ENCODE data around the gene UBN2.
"Not testable (repeated sequence)": the region's sequence is repeated elsewhere in the genome, so short reads cannot be mapped to it uniquely, and the experiment has no call there.

Gene UBN2

DNA sequence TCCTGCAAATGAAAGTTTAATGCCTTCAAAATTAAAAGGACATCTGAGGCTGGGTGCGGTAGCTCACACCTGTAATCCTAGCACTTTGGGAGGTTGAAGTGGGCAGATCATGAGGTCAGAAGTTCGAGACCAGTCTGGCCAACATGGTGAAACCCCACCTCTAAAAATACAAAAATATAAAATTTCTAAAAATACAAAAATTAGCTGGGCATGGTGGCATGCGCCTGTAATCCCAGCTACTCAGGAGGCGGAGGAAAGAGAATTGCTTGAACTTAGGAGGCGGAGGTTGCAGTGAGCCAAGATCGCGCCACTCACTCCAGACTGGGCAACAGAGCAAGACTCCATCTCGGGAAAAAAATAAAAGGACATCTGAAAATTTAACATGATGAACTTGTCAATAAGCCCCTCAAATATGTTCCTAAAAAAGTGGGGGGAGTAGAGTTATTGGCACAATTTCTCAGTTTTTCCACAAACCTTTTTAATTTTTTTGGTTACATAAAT, 4.0 kb upstream of the UBN2 start:
- DNase-seq (ENCODE audit: low spot score): not testable (repeated sequence)

GRCh38 chr7:139230023-139230422, 1.0 kb upstream of the UBN2 start:
- DNase-seq (ENCODE audit: low spot score): peak; percentile 24
- TF ChIP-seq CTCF (IDR thresholded peaks at IDR 0.05; ENCODE audit: extremely low read depth, missing control alignments): no peak

- no peak for TF ChIP-seq CTCF (IDR thresholded peaks at IDR 0.05; ENCODE audit: extremely low read depth, missing control alignments)
- DNase-seq (ENCODE audit: low spot score): no peak
Measured at GRCh38 chr7:139230484-139230773, 608 bp upstream of the UBN2 start.

DNA sequence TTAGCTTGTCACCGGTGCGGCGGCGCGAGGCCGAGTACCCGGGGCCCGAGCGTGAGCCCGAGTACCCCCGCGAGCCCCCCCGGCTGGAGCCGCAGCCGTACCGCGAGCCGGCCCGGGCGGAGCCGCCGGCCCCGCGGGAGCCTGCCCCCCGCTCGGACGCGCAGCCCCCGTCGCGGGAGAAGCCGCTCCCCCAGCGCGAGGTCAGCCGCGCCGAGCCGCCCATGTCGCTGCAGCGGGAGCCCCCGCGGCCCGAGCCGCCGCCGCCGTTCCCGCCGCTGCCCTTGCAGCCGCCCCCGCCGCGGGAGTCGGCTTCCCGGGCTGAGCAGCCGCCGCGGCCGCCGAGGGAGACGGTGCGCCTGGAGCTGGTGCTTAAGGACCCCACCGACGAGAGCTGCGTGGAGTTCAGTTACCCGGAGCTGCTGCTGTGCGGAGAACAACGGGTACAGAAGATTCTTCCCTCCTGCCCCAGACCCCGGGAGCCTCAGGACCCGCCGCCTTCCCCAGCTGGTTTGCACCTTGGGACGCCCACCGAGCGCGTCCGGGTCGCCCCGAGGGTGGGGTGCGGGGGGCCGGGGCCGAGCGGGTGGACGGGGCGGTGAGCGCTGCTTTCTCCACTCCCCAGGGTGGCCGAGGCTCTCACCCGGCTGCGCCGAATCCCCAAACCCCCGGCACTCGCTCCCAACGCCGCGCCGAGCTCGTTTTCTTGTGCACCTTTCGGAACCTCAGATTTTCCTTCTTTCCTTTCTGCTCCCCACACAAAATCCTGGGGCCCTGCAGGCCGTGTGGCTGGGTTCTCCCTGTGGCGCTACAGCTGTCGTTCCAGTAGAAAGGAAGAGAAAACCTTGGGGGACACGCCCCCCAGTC, 708 bp downstream of the UBN2 start:
- DNase-seq (ENCODE audit: low spot score): peak; percentile 75

DNA sequence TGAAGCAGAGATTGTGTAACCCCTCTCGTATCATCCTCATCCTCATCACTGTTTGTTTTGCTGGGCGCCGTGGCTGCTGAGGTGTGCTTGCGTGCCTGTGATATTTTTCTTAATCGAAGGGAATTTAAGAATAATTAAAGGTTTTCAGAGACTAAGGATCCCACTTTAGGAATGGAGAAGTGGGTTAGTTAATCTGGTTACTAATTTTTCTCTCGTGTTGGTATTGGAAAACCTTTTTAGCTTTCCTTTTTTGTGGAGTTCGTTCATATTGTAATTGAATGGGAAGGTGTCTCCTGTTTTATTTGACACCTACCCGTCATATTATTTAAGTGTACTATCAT, 1.3 kb downstream of the UBN2 start:
- DNase-seq (ENCODE audit: low spot score): no peak
- no peak for TF ChIP-seq CTCF (IDR thresholded peaks at IDR 0.05; ENCODE audit: extremely low read depth, missing control alignments)

More for the DNA sequence above, 708 bp downstream of the UBN2 start:
- no peak for TF ChIP-seq CTCF (IDR thresholded peaks at IDR 0.05; ENCODE audit: extremely low read depth, missing control alignments)

DNA sequence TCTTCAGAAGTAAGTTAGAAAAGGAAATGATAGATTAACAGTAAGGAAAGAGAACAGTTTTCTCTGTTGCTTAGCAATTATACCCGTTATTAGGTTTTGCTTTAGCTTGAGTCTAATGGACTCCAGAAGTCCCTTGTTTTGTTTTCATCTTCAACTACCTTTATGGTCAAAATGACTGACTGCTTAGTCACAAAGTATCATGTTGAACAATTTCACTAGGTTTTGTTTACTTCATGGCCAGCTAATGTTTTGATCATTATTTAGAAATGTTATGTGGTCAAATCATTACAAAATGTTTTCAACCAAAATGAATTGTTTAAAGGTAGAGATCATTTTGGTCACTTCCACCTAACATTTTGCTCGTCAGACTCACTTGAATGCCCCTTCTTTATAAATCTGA, 1.9 kb downstream of the UBN2 start:
- no peak for DNase-seq (ENCODE audit: low spot score)
- no peak for TF ChIP-seq CTCF (IDR thresholded peaks at IDR 0.05; ENCODE audit: extremely low read depth, missing control alignments)

DNA sequence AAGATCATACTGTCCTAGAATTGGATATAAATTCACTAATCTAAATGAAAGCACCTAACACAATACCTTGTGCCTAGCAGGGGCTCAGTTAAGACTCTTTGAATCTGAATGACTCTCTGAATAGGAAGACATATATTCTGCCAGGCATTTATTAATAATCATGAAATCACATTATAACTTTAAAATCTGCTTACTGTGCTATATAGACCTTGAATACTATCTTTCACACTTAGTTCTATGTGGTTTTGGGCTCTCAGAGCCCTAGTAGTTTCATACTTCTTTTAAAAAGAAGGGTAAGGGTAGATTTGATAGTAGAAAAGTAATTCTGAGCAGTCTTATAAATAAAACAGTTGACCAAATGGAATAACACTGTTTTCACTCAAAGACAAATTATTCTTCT, 10.2 kb downstream of the UBN2 start:
- no peak for TF ChIP-seq CTCF (IDR thresholded peaks at IDR 0.05; ENCODE audit: extremely low read depth, missing control alignments)
- DNase-seq (ENCODE audit: low spot score): no peak

GRCh38 chr7:139242741-139243281, 11.8 kb downstream of the UBN2 start:
- no peak for DNase-seq (ENCODE audit: low spot score)
- no peak for TF ChIP-seq CTCF (IDR thresholded peaks at IDR 0.05; ENCODE audit: extremely low read depth, missing control alignments)

Measured in GM20000 (cell line).